ENCODE results near the gene BACE1.

GRCh38 chr11:117334896-117335295, 18.8 kb upstream of the BACE1 start:
- TF ChIP-seq CTCF (IDR thresholded peaks at IDR 0.05; ENCODE audit: insufficient read depth, low read depth, low read length) (no peak), EZH2 (IDR thresholded peaks at IDR 0.05; ENCODE audit: insufficient read depth, low read length) (no peak)

All from astrocyte (in vitro differentiated cells and primary cell).